Smooth muscle cell of the brain vasculature (primary cell): ENCODE data around the gene OR4K15.
"Not testable (repeated sequence)": the region's sequence is repeated elsewhere in the genome, so short reads cannot be mapped to it uniquely, and the experiment has no call there.

Experiments
- DNase-seq: peaks from one replicate; pipeline ENCODE4 v3.0.0-alpha.2; 2012; ENCODE audit warnings: low read depth, low spot score

OR4K15 gene

GRCh38 chr14:19975291-19975690, at the start of gene OR4K15:
TSS of gene OR4K15 (plus strand) at chr14:19975591. CDS start at chr14:19975591, 0 bp downstream.
- no peak for DNase-seq

GRCh38 chr14:19930617-19931016, 44.8 kb upstream of the OR4K15 start, which contains the start of gene OR4K1:
TSS of gene OR4K1 (plus strand) at chr14:19930917. CDS start at chr14:19935667, 4,750 bp downstream.
- DNase-seq: no peak

GRCh38 chr14:19941668-19942067, 33.7 kb upstream of the OR4K15 start:
- DNase-seq: no peak

- DNase-seq: no peak
Observed at GRCh38 chr14:19947413-19948090, 27.8 kb upstream of the OR4K15 start.

GRCh38 chr14:19949218-19949617, 26.2 kb upstream of the OR4K15 start:
- no peak for DNase-seq

GRCh38 chr14:19969735-19970134, 5.7 kb upstream of the OR4K15 start:
- not testable (repeated sequence) for DNase-seq

- no peak for DNase-seq
Observed at GRCh38 chr14:19974844-19975243, 547 bp upstream of the OR4K15 start.

GRCh38 chr14:19993438-19993837, 18.0 kb downstream of the OR4K15 start:
- DNase-seq: no peak

- no peak for DNase-seq
Observed at GRCh38 chr14:20001863-20002262, 26.5 kb downstream of the OR4K15 start, which contains the start of gene OR4Q2. TSS of gene OR4Q2 (plus strand) at chr14:20002163.

GRCh38 chr14:20002319-20002718, 26.9 kb downstream of the OR4K15 start:
- DNase-seq: no peak

GRCh38 chr14:20008156-20008555, 32.8 kb downstream of the OR4K15 start:
- no peak for DNase-seq

- DNase-seq: no peak
Observed at GRCh38 chr14:20019257-20019865, 44.0 kb downstream of the OR4K15 start, which contains the start of gene OR4K14. TSS of gene OR4K14 (minus strand) at chr14:20019307. CDS start at chr14:20015193, 4,114 bp downstream.
